ENCODE measurements around the gene INPP5J. TPM values are rescaled to one million over a fixed set of nuclear protein-coding genes. Genes with fewer than 3 reads are reported as not detected.
"Not testable (repeated sequence)": the region's sequence is repeated elsewhere in the genome, so short reads cannot be mapped to it uniquely, and the experiment has no call there.

Gene INPP5J
- total RNA-seq, 1 experiment from 2014 or later: 14.4 TPM

DNA sequence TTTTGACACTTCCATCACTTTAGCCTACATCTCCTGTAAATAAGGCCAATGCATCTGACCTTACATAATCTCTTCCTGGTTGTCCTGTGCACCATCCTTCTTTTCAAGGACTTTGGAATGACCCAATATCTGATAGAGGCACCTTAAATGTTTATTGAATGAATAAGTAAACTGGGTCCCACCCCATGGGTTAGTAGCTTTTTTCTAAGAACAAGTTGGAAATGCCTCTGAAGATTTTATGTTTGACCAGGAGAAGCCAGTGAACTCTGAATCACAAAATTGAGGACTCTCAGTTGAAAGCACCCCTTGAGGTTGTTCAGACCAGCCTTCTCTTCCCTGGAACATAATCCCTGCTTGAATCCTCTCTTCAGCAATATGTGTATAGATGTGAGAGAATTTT is 38.6 kb downstream of the INPP5J start:
- Histone ChIP-seq H3K79me2 (ENCODE audit: low read length) (peaks cover 49% of the 10 kb centered on the region), H4K20me1 (ENCODE audit: insufficient read depth, low read depth, low read length) (no peaks in the 10 kb centered on the region; the same call in 1 of the 2 replicates), H3K36me3 (ENCODE audit: insufficient read depth, low read length) (no peaks in the 10 kb centered on the region), H3K9me3 (ENCODE audit: low read length) (no peaks in the 10 kb centered on the region), H3K4me3 (ENCODE audit: low read length) (peak overlapping the region; percentile 90), H3K27ac (ENCODE audit: low read length) (peak overlapping the region; percentile 65; the same call in 1 of the 2 replicates), H3K9ac (ENCODE audit: low read length) (peak overlapping the region; percentile 89), H2AFZ (ENCODE audit: low read length) (no peak overlapping the region), H3K27me3 (ENCODE audit: low read length) (no peaks in the 10 kb centered on the region), H3K4me1 (ENCODE audit: low read length) (peaks cover 51% of the 10 kb centered on the region), H3K4me2 (ENCODE audit: low read depth, low read length, poor library complexity, severe bottlenecking) (peak overlapping the region; percentile 80), H3K9me2 (replicated peaks; ENCODE audit: insufficient read depth, low read length) (no peaks in the 10 kb centered on the region)
- no peak for DNase-seq

DNA sequence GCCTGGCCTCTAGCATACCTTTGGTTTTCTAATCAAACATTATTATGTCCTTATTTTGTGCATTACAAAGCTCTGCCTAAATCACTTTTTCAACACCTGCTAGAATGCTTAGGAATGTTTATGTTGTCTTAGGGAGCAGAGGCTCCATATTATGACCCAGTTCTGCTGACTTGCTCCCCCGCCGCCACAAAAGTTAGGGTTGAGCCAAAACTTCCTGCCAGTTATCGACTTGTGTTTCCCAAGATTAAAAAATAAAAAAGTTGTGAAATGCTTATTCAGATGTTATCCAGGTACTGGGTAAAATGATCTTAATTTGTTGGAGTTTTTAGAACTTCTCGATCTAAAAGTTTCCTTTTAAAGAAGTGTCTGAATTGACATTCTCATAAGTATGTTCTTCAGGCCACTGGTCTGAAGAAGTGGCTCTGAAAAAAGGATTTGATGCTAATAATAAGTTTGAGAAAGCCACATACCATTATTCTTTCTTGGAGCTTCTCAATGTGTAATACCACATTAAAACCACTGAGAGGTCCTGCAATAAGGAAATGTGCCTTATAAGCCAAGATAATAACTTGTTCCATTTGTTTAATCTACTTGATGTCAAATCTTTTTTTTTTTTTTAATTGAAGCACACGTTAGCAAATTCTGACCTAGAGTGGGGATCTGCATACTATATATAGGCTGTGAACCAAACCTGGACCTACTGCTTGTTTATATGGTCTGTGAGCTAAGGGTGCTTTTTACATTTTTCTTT is 39.4 kb downstream of the INPP5J start:
- peak overlapping the region; percentile 80 for H3K4me2 ChIP-seq (ENCODE audit: low read depth, low read length, poor library complexity, severe bottlenecking)

DNA sequence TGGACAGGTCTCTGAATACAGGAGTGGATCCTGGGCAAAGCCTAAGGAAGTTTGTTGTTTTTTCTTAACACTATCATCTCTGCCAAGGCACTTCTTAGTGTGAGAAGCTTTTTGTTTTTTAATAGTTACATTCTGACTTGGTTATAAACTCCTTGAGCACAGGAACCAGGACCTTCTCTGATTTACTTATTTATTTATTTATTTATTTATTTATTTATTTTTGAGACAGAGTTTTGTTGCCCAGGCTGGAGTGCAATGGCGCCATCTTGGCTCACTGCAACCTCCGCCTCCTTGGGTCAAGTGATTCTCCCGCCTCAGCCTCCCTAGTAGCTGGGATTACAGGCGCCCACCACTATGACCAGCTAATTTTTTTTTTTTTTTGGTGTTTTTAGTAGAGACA is 48.2 kb downstream of the INPP5J start:
- H3K79me2 ChIP-seq (ENCODE audit: low read length): peaks cover 90% of the 10 kb centered on the region
- H3K4me1 ChIP-seq (ENCODE audit: low read length): peaks cover 63% of the 10 kb centered on the region

More for the DNA sequence above, 39.4 kb downstream of the INPP5J start:
- Histone ChIP-seq H3K36me3 (ENCODE audit: insufficient read depth, low read length) (no peaks in the 10 kb centered on the region), H2AFZ (ENCODE audit: low read length) (no peak overlapping the region), H3K4me3 (ENCODE audit: low read length) (peak overlapping the region; percentile 90; the same call in 1 of the 2 replicates), H4K20me1 (ENCODE audit: insufficient read depth, low read depth, low read length) (no peaks in the 10 kb centered on the region; the same call in 1 of the 2 replicates), H3K27me3 (ENCODE audit: low read length) (no peaks in the 10 kb centered on the region), H3K27ac (ENCODE audit: low read length) (peak overlapping the region; percentile 65), H3K9me3 (ENCODE audit: low read length) (no peaks in the 10 kb centered on the region), H3K4me1 (ENCODE audit: low read length) (peaks cover 56% of the 10 kb centered on the region), H3K9ac (ENCODE audit: low read length) (peak overlapping the region; percentile 89), H3K9me2 (replicated peaks; ENCODE audit: insufficient read depth, low read length) (no peaks in the 10 kb centered on the region), H3K79me2 (ENCODE audit: low read length) (peaks cover 51% of the 10 kb centered on the region)
- DNase-seq: peak; percentile 62

DNA sequence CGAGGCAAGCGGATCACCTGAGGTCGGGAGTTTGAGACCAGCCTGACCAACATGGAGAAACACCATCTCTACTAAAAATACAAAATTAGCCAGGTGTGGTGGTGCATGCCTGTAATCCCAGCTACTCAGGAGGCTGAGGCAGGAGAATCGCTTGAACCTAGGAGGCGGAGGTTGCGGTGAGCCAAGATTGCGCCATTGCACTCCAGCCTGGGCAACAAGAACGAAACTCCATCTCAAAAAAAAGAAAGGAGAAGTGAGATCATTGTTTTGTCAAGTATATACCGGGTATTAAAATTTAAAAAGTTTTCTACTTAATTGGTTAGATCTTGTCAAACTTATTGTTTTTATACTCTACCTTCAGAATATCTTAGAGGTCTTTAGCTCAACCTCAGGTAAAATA is 49.0 kb downstream of the INPP5J start:
- not testable (repeated sequence) for H3K9me2 ChIP-seq (replicated peaks; ENCODE audit: insufficient read depth, low read length); H3K4me2 ChIP-seq (ENCODE audit: low read depth, low read length, poor library complexity, severe bottlenecking); H3K9me3 ChIP-seq (ENCODE audit: low read length); H3K36me3 ChIP-seq (ENCODE audit: insufficient read depth, low read length); H4K20me1 ChIP-seq (ENCODE audit: insufficient read depth, low read depth, low read length); H3K9ac ChIP-seq (ENCODE audit: low read length); H3K27me3 ChIP-seq (ENCODE audit: low read length); DNase-seq; H2AFZ ChIP-seq (ENCODE audit: low read length); H3K4me3 ChIP-seq (ENCODE audit: low read length)
- H3K4me1 ChIP-seq (ENCODE audit: low read length): peaks cover 60% of the 10 kb centered on the region
- H3K79me2 ChIP-seq (ENCODE audit: low read length): peaks cover 91% of the 10 kb centered on the region
- H3K27ac ChIP-seq (ENCODE audit: low read length): peak overlapping the region; percentile 52; the same call in 1 of the 2 replicates

More for the DNA sequence above, 48.2 kb downstream of the INPP5J start:
- DNase-seq: no peak
- H4K20me1 ChIP-seq (ENCODE audit: insufficient read depth, low read depth, low read length): no peaks in the 10 kb centered on the region
- no peak overlapping the region for H3K4me2 ChIP-seq (ENCODE audit: low read depth, low read length, poor library complexity, severe bottlenecking)
- H3K9ac ChIP-seq (ENCODE audit: low read length): no peak overlapping the region
- H3K4me3 ChIP-seq (ENCODE audit: low read length): no peak overlapping the region
- H3K27ac ChIP-seq (ENCODE audit: low read length): peak overlapping the region; percentile 95
- no peaks in the 10 kb centered on the region; the same call in 1 of the 2 replicates for H3K36me3 ChIP-seq (ENCODE audit: insufficient read depth, low read length)
- H2AFZ ChIP-seq (ENCODE audit: low read length): no peak overlapping the region
- no peaks in the 10 kb centered on the region for H3K27me3 ChIP-seq (ENCODE audit: low read length)
- no peaks in the 10 kb centered on the region for H3K9me2 ChIP-seq (replicated peaks; ENCODE audit: insufficient read depth, low read length)
- H3K9me3 ChIP-seq (ENCODE audit: low read length): no peaks in the 10 kb centered on the region

DNA sequence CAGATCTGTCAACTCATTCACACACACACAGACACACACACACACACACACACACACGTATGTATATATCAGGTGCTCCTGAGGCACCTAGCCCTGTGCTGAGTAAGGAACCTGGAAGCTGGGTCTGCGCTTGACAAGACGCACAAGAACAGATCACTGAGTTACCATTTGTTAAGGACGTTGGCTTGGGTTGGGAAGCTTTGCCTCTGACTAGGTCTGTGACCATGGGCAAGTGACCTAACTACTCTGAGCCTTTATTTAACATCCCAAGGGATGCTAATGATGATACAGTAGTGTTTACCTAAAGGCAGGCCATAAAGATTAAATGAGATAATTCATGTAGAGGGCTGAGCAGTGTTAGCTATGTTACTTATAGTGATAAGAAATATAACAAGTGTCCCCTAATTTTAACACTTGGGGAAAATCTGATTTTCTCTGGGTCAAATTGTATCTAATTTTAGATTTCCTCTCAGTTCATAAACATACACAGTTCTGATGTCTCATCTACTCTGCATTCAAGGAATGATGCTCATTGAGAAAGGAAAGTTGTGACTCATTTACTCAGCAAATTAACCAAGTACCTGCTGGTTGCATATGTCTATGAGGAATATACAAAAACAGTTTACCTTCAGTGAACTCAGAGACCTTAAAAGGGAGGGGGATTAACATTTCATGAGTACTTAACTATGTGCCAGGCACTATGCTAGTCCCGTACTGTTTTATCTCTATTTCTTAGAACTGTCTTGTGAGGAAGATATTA is 50.8 kb downstream of the INPP5J start:
- no peaks in the 10 kb centered on the region for H3K9me2 ChIP-seq (replicated peaks; ENCODE audit: insufficient read depth, low read length)
- DNase-seq: no peak
- no peaks in the 10 kb centered on the region for H3K27me3 ChIP-seq (ENCODE audit: low read length)
- H3K27ac ChIP-seq (ENCODE audit: low read length): peak overlapping the region; percentile 38; the same call in 1 of the 2 replicates
- no peaks in the 10 kb centered on the region for H4K20me1 ChIP-seq (ENCODE audit: insufficient read depth, low read depth, low read length)
- no peak overlapping the region for H2AFZ ChIP-seq (ENCODE audit: low read length)
- peaks cover 41% of the 10 kb centered on the region for H3K4me1 ChIP-seq (ENCODE audit: low read length)
- H3K4me3 ChIP-seq (ENCODE audit: low read length): no peak overlapping the region
- H3K9ac ChIP-seq (ENCODE audit: low read length): no peak overlapping the region
- H3K4me2 ChIP-seq (ENCODE audit: low read depth, low read length, poor library complexity, severe bottlenecking): no peak overlapping the region
- H3K9me3 ChIP-seq (ENCODE audit: low read length): no peaks in the 10 kb centered on the region
- peaks cover 93% of the 10 kb centered on the region for H3K79me2 ChIP-seq (ENCODE audit: low read length)
- no peaks in the 10 kb centered on the region; the same call in 1 of the 2 replicates for H3K36me3 ChIP-seq (ENCODE audit: insufficient read depth, low read length)

DNA sequence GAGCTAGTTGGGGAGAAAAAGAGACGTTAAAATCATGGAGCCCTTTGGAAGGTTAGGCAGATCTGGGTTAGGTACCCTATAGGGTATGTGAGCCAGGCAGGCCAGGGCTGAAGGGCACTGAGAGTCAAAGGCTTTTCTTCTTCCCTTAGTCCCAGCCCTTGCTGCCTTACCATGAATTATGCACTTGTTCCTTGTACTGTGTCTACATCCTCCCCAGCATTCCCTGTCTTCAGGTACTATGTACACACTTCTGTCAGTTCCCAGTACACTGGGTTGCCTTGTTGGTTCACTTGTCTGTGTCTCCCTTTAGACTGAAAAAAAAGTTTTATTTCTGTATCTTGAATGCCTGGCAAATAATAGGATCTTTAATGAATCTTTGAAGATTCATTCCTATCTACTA is 54.2 kb downstream of the INPP5J start:
- no peak overlapping the region for H3K4me3 ChIP-seq (ENCODE audit: low read length)
- no peaks in the 10 kb centered on the region for H3K9me3 ChIP-seq (ENCODE audit: low read length)
- no peak overlapping the region for H3K9ac ChIP-seq (ENCODE audit: low read length)
- no peaks in the 10 kb centered on the region for H4K20me1 ChIP-seq (ENCODE audit: insufficient read depth, low read depth, low read length)
- H3K4me2 ChIP-seq (ENCODE audit: low read depth, low read length, poor library complexity, severe bottlenecking): no peak overlapping the region
- DNase-seq: no peak
- H3K9me2 ChIP-seq (replicated peaks; ENCODE audit: insufficient read depth, low read length): no peaks in the 10 kb centered on the region
- H3K4me1 ChIP-seq (ENCODE audit: low read length): peaks cover 19% of the 10 kb centered on the region
- H3K27me3 ChIP-seq (ENCODE audit: low read length): no peaks in the 10 kb centered on the region
- H2AFZ ChIP-seq (ENCODE audit: low read length): no peak overlapping the region
- no peak overlapping the region for H3K27ac ChIP-seq (ENCODE audit: low read length)
- peaks cover 88% of the 10 kb centered on the region for H3K79me2 ChIP-seq (ENCODE audit: low read length)
- peaks cover 6% of the 10 kb centered on the region for H3K36me3 ChIP-seq (ENCODE audit: insufficient read depth, low read length)

DNA sequence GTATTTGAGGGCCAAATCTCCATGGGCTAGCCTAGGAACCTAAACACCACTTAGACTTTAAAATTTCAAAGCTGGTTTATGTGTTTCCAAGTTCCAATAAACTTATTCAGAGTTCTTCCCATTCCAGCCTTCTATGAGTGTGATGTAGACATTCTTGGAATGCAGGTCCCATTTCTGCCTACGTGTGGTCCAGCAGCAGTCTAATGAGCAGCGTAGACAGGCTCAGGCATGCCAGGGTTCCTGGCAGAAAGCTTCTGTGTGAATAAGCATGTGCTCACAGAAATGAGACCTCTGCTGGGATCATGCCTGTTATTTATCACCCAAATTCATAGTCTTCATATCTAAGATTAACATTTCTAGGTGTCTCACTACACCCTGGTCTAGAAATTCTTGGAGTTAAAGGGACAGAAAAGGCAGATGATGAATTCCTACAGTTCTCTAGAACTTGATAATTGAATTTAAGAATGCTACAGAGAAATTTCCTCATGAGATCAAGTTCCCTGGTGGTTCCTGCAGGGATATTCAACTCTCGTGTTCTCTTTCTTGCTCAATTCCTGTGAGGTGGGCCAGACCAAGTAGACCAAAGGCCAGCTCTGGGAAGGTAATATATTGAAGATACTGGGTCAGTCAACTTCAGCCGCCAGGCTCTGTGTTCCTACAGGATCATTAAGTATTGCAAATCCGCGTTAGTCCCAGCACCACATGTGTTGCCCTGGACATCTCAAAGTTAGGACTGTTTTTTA is 54.8 kb downstream of the INPP5J start:
- H3K4me2 ChIP-seq (ENCODE audit: low read depth, low read length, poor library complexity, severe bottlenecking): no peak overlapping the region
- peaks cover 86% of the 10 kb centered on the region for H3K79me2 ChIP-seq (ENCODE audit: low read length)
- peaks cover 8% of the 10 kb centered on the region for H3K36me3 ChIP-seq (ENCODE audit: insufficient read depth, low read length)
- no peaks in the 10 kb centered on the region for H3K9me2 ChIP-seq (replicated peaks; ENCODE audit: insufficient read depth, low read length)
- no peaks in the 10 kb centered on the region for H4K20me1 ChIP-seq (ENCODE audit: insufficient read depth, low read depth, low read length)
- no peak overlapping the region for H2AFZ ChIP-seq (ENCODE audit: low read length)
- no peak overlapping the region for H3K27ac ChIP-seq (ENCODE audit: low read length)
- peaks cover 14% of the 10 kb centered on the region; the same call in 1 of the 2 replicates for H3K4me1 ChIP-seq (ENCODE audit: low read length)
- no peak overlapping the region for H3K4me3 ChIP-seq (ENCODE audit: low read length)
- H3K9me3 ChIP-seq (ENCODE audit: low read length): no peaks in the 10 kb centered on the region
- DNase-seq: no peak
- no peaks in the 10 kb centered on the region for H3K27me3 ChIP-seq (ENCODE audit: low read length)
- no peak overlapping the region for H3K9ac ChIP-seq (ENCODE audit: low read length)
